ENCODE data around the gene TGFB1. TPM values are rescaled to one million over a fixed set of nuclear protein-coding genes. Genes with fewer than 3 reads are reported as not detected.

Gene TGFB1
- polyA plus RNA-seq, 3 donors = 30.6 to 138 (median 42.2) TPM

- Mint-ChIP-seq H3K9me3 (peaks cover 0 to 2% (median 0%) of the 10 kb centered on the region in 7 donors), H3K27me3 (ENCODE audit: low read depth in 3 of 3) (peaks cover 0 to 1% (median 0%) of the 10 kb centered on the region in 3 donors), H3K27ac (peak overlapping the region; percentile 92 to 98 (median 96)), H3K36me3 (peaks cover 26 to 49% of the 10 kb centered on the region in 2 donors), H3K4me3 (peak overlapping the region; percentile 94 to 100), H3K4me1 (peaks cover 62% of the 10 kb centered on the region)
- H3K4me2 ChIP-seq (replicated peaks; ENCODE audit: extremely low read depth, low read length, poor library complexity, severe bottlenecking) = peak overlapping the region; percentile 94
- no peak for DNase-seq
- peaks cover 9 to 25% of the 10 kb centered on the region in 2 donors for H3K36me3 ChIP-seq (replicated peaks in 1 of 2; ENCODE audit: control insufficient read depth in 1 of 2, insufficient read depth in 2 of 2, low read length in 2 of 2)
- 0% methylated on average over 8 of the region's 12 CpGs for WGBS (ENCODE audit: insufficient coverage)
- H3K4me3 ChIP-seq (replicated peaks in 1 of 3; ENCODE audit: low read depth in 2 of 3, low read length in 3 of 3) = peak overlapping the region; percentile 89 to 97 (median 95)
- H3K4me1 ChIP-seq (ENCODE audit: control insufficient read depth in 1 of 2, insufficient read depth in 2 of 2, low read length in 2 of 2) = peaks cover 57 to 61% of the 10 kb centered on the region in 2 donors
- peak overlapping the region; percentile 56 to 88 for H3K27ac ChIP-seq (ENCODE audit: low read depth in 1 of 2, low read length in 2 of 2)
- peak overlapping the region; percentile 93 for H3K9ac ChIP-seq (ENCODE audit: insufficient read depth, low read length, poor library complexity, severe bottlenecking)
- peaks cover 64% of the 10 kb centered on the region for H4K20me1 ChIP-seq (ENCODE audit: insufficient read depth, low read length)
- H2AFZ ChIP-seq (ENCODE audit: insufficient read depth, low read depth, low read length, poor library complexity, severe bottlenecking) = peak overlapping the region; percentile 34
- H3K27me3 ChIP-seq (ENCODE audit: control insufficient read depth in 2 of 2, insufficient read depth in 2 of 2, low read length in 2 of 2) = no peaks in the 10 kb centered on the region
- intact Hi-C loops (cut with micrococcal nuclease) = loop anchor here (5.0 to 10.0 kb wide), 5 partner anchors 35 to 173 kb away; partner anchors contain the start of genes DMAC2 (in 1 of the 2) and HNRNPUL1 (in 1 of the 2)
- no peaks in the 10 kb centered on the region for H3K9me3 ChIP-seq (replicated peaks in 1 of 2; ENCODE audit: control insufficient read depth in 1 of 2, insufficient read depth in 1 of 2, low read length in 2 of 2)
- TF ChIP-seq CTCF (IDR thresholded peaks at IDR 0.05) = no peak
- peaks cover 71% of the 10 kb centered on the region for H3K79me2 ChIP-seq (ENCODE audit: insufficient read depth, low read length)
Measured at GRCh38 chr19:41352279-41352608, 1.5 kb downstream of the TGFB1 start.

- H3K4me3 ChIP-seq (replicated peaks in 1 of 3; ENCODE audit: low read depth in 2 of 3, low read length in 3 of 3) = peak overlapping the region; percentile 89 to 97 (median 95)
- peak overlapping the region; percentile 94 for H3K4me2 ChIP-seq (replicated peaks; ENCODE audit: extremely low read depth, low read length, poor library complexity, severe bottlenecking)
- under 1% methylated on average over 55 of the region's 58 CpGs for WGBS (ENCODE audit: insufficient coverage)
- H3K9ac ChIP-seq (ENCODE audit: insufficient read depth, low read length, poor library complexity, severe bottlenecking) = peak overlapping the region; percentile 93
- peak; percentile 88 to 93 (median 90) for DNase-seq
- H3K9me3 ChIP-seq (replicated peaks in 1 of 2; ENCODE audit: control insufficient read depth in 1 of 2, insufficient read depth in 1 of 2, low read length in 2 of 2) = no peaks in the 10 kb centered on the region
- peaks cover 26 to 50% of the 10 kb centered on the region in 2 donors for H3K36me3 Mint-ChIP-seq
- peak overlapping the region; percentile 57 for H2AFZ ChIP-seq (ENCODE audit: insufficient read depth, low read depth, low read length, poor library complexity, severe bottlenecking)
- H3K4me1 ChIP-seq (ENCODE audit: control insufficient read depth in 1 of 2, insufficient read depth in 2 of 2, low read length in 2 of 2) = peaks cover 51 to 54% of the 10 kb centered on the region in 2 donors
- H3K27me3 Mint-ChIP-seq (ENCODE audit: low read depth in 3 of 3) = peaks cover 0 to 1% (median 0%) of the 10 kb centered on the region in 3 donors
- peaks cover 14 to 31% of the 10 kb centered on the region in 2 donors for H3K36me3 ChIP-seq (replicated peaks in 1 of 2; ENCODE audit: control insufficient read depth in 1 of 2, insufficient read depth in 2 of 2, low read length in 2 of 2)
- H4K20me1 ChIP-seq (ENCODE audit: insufficient read depth, low read length) = peaks cover 70% of the 10 kb centered on the region
- H3K4me3 Mint-ChIP-seq = peak overlapping the region; percentile 94 to 100
- peak overlapping the region; percentile 92 to 98 (median 96) for H3K27ac Mint-ChIP-seq
- intact Hi-C loops (cut with micrococcal nuclease) = loop anchor here (5.0 to 10.0 kb wide), 5 partner anchors 34 to 173 kb away; partner anchors contain the start of genes DMAC2 (in 1 of the 2) and HNRNPUL1 (in 1 of the 2)
- H3K9me3 Mint-ChIP-seq = peaks cover 0 to 2% (median 0%) of the 10 kb centered on the region in 7 donors
- no peak for TF ChIP-seq CTCF (IDR thresholded peaks at IDR 0.05)
- peak overlapping the region; percentile 56 to 88 for H3K27ac ChIP-seq (ENCODE audit: low read depth in 1 of 2, low read length in 2 of 2)
- no peaks in the 10 kb centered on the region for H3K27me3 ChIP-seq (ENCODE audit: control insufficient read depth in 2 of 2, insufficient read depth in 2 of 2, low read length in 2 of 2)
- H3K4me1 Mint-ChIP-seq = peaks cover 57% of the 10 kb centered on the region
- H3K79me2 ChIP-seq (ENCODE audit: insufficient read depth, low read length) = peaks cover 77% of the 10 kb centered on the region
Measured at GRCh38 chr19:41351339-41352245, 2.1 kb downstream of the TGFB1 start.
